ENCODE data around the gene DDX42.

DNA sequence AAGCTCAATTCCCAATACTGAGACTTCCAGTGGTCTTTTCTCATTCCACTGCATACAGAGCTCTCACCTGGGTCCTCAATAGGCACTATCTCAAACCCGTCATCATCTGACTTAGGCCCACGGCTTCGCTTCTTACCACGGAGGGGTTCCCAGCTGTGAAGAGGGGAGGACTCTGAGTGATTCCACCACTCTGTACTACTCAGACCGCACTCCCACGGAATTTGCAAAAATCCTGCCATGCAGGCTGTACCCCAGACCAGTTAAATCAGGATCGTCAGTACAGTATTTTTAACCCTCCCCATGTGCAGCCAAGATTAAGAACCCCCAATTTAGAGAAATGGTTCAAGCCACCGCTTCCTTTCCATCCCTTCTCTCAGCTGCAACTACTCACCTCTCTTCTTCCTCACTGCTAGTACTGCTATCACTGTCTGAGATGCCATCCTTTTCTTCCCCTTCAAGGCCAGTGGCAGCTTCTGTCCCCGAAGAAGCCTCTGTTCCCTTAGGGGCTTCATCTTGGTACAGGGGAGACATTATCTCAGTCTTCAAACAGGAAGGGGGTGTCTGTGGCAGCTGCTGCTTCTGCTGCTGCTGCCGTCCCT lies 47.1 kb downstream of the DDX42 start:
- TF ChIP-seq EZH2 (IDR thresholded peaks at IDR 0.05; ENCODE audit: insufficient read depth, poor library complexity, severe bottlenecking) (no peak), EZH2phosphoT487 (IDR thresholded peaks at IDR 0.05; ENCODE audit: insufficient read depth, low read depth) (no peak)

Data from GM23248 (cell line).